Lower lobe of right lung (tissue), 2 donors: Measurements from ENCODE around the gene NEDD9. TPM values are rescaled to one million over a fixed set of nuclear protein-coding genes. Genes with fewer than 3 reads are reported as not detected.

ENCODE experiments used
- ATAC-seq, 2 donors: fragments of 200-7000 bp; cut with Tn5 transposase; one replicate each; pipeline ENCODE4 v1.9.1; 2020 to 2022; ENCODE audit warnings: mild to moderate bottlenecking in 2 of 2, moderate library complexity in 2 of 2
- DNase-seq: peaks from one replicate; pipeline ENCODE4 v3.0.0-alpha.2; 2020
- H3K27ac ChIP-seq: fragments of 200-600 bp; one replicate; pipeline ENCODE4 v1.8.0; 2022
- H3K27me3 ChIP-seq: fragments of 200-600 bp; one replicate; pipeline ENCODE4 v1.8.0; 2022; ENCODE audit warnings: low read depth
- H3K36me3 ChIP-seq: fragments of 200-600 bp; one replicate; pipeline ENCODE4 v1.8.0; 2022; ENCODE audit warnings: mild to moderate bottlenecking
- H3K4me1 ChIP-seq: fragments of 200-600 bp; one replicate; pipeline ENCODE4 v1.8.0; 2022
- H3K4me3 ChIP-seq: fragments of 200-600 bp; one replicate; pipeline ENCODE4 v1.8.0; 2022; ENCODE audit warnings: mild to moderate bottlenecking
- H3K9me3 ChIP-seq: fragments of 200-600 bp; one replicate; pipeline ENCODE4 v1.8.0; 2022
- intact Hi-C: fragments of 100-400 bp; cut with DNase I; formaldehyde crosslinking; loops from one replicate; pipeline ENCODE4 v1.11.0; 2022
- total RNA-seq: library from RNA; stranded (reverse); fragmentation: NEBNext Ultra II Directional; extraction: Animal tissue kit (Norgen Biotek cat#: 25700); gene quantifications from one replicate; pipeline ENCODE4 v1.2.1, GENCODE V29; 2021
- TF ChIP-seq, protein P1 (sequence below): fragments of 200-600 bp; IDR thresholded peaks from one replicate; pipeline ENCODE4 v1.8.0; 2022; ENCODE audit warnings: antibody characterized with exemption, mild to moderate bottlenecking
- donor health status: DM: no; HTN: yes; CAD: no; lungs with severe emphysema.

NEDD9 gene
- total RNA-seq, 1 donor from 2014 or later: 127 TPM

DNA sequence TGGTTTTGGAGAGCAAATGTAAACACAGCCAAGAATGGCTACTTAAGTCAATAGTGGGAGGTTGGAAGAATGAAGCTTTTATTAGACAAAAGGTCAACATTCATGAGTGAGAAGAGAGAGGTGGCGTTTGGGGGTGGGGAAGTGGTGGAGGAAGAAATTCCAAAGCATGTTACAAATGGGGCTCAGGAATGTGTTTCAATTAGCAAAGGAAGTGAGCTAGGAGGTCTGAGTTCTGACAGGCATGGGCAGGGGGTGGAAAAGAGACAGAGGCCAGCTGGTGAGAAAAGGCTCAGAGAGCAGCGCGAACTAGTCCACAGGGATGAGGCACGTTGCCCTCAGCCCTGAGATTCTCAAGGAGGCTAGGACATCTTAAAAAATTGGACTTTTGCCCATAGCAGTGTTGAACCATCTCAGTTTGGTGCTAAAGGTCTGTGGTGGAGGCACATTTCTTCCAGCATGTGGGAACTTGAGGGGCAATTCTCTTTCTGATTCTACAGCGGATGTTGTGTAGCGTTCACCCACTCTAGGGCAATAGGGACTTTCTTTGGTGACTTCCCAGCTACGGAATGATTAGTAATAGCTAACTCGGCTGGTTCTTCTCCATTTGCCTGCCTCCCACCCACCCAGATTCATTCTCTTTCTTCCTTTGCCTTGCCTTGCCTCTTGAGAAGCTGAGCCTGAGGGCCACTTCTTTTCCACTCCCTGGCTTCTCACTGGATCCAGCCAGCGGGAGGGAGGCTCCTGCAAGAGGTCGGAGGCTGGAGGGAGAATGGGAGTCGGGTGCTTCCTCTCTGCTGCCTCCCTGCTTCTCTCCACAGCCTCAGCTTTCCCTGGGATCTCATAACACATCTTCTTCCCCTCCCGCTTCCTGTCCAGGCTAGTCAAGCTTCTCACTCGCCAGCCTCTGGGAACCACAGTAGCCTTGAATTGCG lies 45.1 kb upstream of the NEDD9 start:
- Histone ChIP-seq H3K36me3 (no peaks in the 10 kb centered on the region), H3K27ac (peak overlapping the region; percentile 71), H3K9me3 (no peaks in the 10 kb centered on the region), H3K4me3 (no peak overlapping the region), H3K27me3 (no peaks in the 10 kb centered on the region), H3K4me1 (peaks cover 63% of the 10 kb centered on the region)
- ATAC-seq (peak; percentile 70 to 73), DNase-seq (no peak)
- TF ChIP-seq, protein P1, sequence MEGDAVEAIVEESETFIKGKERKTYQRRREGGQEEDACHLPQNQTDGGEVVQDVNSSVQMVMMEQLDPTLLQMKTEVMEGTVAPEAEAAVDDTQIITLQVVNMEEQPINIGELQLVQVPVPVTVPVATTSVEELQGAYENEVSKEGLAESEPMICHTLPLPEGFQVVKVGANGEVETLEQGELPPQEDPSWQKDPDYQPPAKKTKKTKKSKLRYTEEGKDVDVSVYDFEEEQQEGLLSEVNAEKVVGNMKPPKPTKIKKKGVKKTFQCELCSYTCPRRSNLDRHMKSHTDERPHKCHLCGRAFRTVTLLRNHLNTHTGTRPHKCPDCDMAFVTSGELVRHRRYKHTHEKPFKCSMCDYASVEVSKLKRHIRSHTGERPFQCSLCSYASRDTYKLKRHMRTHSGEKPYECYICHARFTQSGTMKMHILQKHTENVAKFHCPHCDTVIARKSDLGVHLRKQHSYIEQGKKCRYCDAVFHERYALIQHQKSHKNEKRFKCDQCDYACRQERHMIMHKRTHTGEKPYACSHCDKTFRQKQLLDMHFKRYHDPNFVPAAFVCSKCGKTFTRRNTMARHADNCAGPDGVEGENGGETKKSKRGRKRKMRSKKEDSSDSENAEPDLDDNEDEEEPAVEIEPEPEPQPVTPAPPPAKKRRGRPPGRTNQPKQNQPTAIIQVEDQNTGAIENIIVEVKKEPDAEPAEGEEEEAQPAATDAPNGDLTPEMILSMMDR: no peak
- intact Hi-C loops: no loop called here

DNA sequence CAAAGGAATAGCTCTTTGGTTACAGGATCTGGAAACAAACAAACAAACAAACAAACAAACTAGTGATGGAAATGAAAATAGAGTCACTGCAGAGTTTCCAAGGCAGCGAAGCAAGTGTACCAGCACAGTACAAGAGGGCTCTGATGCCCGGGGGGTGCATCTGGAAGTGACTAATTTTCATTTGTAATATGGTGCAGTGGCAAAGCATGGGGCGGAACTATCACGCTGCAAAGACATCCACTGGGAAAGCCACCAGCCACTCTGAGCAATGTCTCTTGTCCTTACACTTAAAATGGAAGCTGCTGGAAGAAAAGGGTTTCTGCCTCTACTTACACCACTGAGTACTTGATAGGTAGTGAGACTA lies 44.4 kb upstream of the NEDD9 start:
- no peaks in the 10 kb centered on the region for H3K27me3 ChIP-seq
- no peaks in the 10 kb centered on the region for H3K9me3 ChIP-seq
- H3K4me3 ChIP-seq: no peak overlapping the region
- ATAC-seq: peak in 1 of 2 donors; percentile 56
- TF ChIP-seq, protein P1: no peak
- H3K4me1 ChIP-seq: peaks cover 69% of the 10 kb centered on the region
- DNase-seq: no peak
- intact Hi-C loops: no loop called here
- H3K36me3 ChIP-seq: no peaks in the 10 kb centered on the region
- H3K27ac ChIP-seq: peak overlapping the region; percentile 71

GRCh38 chr6:11276228-11276627 lies 43.8 kb upstream of the NEDD9 start:
- intact Hi-C loops: no loop called here

GRCh38 chr6:11275598-11275997 lies 43.1 kb upstream of the NEDD9 start:
- no peak for DNase-seq
- H3K27me3 ChIP-seq: no peaks in the 10 kb centered on the region

More at GRCh38 chr6:11276228-11276627, 43.8 kb upstream of the NEDD9 start:
- H3K36me3 ChIP-seq: no peaks in the 10 kb centered on the region
- no peaks in the 10 kb centered on the region for H3K27me3 ChIP-seq
- DNase-seq: no peak
- peak overlapping the region; percentile 71 for H3K27ac ChIP-seq
- peaks cover 75% of the 10 kb centered on the region for H3K4me1 ChIP-seq
- no peak overlapping the region for H3K4me3 ChIP-seq
- TF ChIP-seq, protein P1: no peak
- H3K9me3 ChIP-seq: no peaks in the 10 kb centered on the region
- no peak for ATAC-seq

DNA sequence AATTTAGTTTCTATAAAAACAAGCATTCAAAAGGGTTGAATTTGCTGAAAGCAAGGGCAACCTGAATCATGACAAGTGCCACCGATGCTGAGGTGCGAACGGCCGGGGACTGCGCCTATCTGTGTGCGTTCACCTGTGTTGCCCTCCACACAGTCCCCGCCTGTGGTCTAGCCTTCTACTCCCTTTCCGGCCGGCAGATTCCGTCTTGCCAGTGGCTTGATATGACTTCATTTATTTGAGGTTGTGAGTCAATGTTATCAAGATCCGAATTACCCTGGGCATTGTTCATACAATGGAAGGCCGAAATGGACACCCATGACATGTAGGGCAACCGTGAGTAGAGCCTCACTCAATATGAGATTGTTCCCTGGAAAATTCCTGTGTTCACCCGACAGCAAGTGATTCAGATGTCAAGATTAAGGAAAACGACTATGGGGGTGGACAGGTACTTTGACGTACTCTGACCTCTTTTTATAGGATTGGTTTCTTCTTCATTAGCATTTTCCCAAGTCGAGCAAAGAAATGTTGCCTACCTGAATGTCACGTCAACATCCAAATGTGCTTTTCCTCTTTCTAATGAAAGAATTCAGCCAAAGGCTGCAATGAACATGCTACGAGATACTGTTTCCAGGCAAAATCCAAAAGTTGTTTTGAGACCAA lies 41.1 kb upstream of the NEDD9 start:
- H3K27me3 ChIP-seq: no peaks in the 10 kb centered on the region
- H3K4me1 ChIP-seq: peaks cover 75% of the 10 kb centered on the region
- no peaks in the 10 kb centered on the region for H3K36me3 ChIP-seq
- no peak overlapping the region for H3K4me3 ChIP-seq
- DNase-seq: no peak
- intact Hi-C loops: no loop called here
- TF ChIP-seq, protein P1: no peak
- H3K9me3 ChIP-seq: no peaks in the 10 kb centered on the region
- no peak for ATAC-seq
- no peak overlapping the region for H3K27ac ChIP-seq

More at GRCh38 chr6:11275598-11275997, 43.1 kb upstream of the NEDD9 start:
- H3K27ac ChIP-seq: peak overlapping the region; percentile 71
- H3K9me3 ChIP-seq: no peaks in the 10 kb centered on the region
- intact Hi-C loops: no loop called here
- H3K4me3 ChIP-seq: no peak overlapping the region
- H3K4me1 ChIP-seq: peaks cover 81% of the 10 kb centered on the region
- ATAC-seq: peak; percentile 80 to 86
- H3K36me3 ChIP-seq: no peaks in the 10 kb centered on the region
- TF ChIP-seq, protein P1: no peak
